GM12864 (cell line): ENCODE results near the gene ILDR1.

Source experiments
- DNase-seq: peaks from one replicate; pipeline ENCODE4 v3.0.0-alpha.2; 2011; ENCODE audit warnings: low read depth
- H3K4me3 ChIP-seq: 2 replicates; pipeline ENCODE4 v1.5.1; 2011; ENCODE audit warnings: mild to moderate bottlenecking, low read depth, low read length, control low read depth
- CTCF ChIP-seq: IDR thresholded peaks from 2 replicates; pipeline ENCODE4 v1.5.1; 2011; ENCODE audit warnings: low read depth, mild to moderate bottlenecking, moderate library complexity, low read length, control low read depth, inconsistent platforms; ENCODE audit errors: missing control alignments

The ILDR1 gene

GRCh38 chr3:121957674-121958415, 64.2 kb downstream of the ILDR1 start:
- DNase-seq: no peak
- H3K4me3 ChIP-seq: no peak overlapping the region
- TF ChIP-seq CTCF: no peak

DNA sequence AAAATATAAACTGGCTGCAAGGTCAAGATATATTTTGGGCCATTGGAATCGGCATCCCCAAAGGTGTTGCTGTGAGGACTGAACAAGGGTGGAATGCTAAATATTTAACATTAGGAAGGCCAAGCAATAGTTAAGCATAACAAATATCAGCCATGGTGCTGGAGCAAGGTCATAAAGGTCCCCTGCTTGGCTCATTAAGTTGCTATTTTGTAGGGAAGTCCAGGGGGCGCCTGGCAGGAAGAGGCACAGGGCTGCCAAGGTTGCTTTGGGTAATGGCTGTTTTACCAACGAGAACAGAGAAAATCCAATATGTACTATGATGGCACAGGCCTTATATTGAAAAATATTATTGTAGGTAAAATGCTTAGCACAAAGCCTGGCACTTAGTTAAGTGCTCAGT, 65.7 kb downstream of the ILDR1 start:
- no peak for DNase-seq
- no peak for TF ChIP-seq CTCF
- no peak overlapping the region for H3K4me3 ChIP-seq

DNA sequence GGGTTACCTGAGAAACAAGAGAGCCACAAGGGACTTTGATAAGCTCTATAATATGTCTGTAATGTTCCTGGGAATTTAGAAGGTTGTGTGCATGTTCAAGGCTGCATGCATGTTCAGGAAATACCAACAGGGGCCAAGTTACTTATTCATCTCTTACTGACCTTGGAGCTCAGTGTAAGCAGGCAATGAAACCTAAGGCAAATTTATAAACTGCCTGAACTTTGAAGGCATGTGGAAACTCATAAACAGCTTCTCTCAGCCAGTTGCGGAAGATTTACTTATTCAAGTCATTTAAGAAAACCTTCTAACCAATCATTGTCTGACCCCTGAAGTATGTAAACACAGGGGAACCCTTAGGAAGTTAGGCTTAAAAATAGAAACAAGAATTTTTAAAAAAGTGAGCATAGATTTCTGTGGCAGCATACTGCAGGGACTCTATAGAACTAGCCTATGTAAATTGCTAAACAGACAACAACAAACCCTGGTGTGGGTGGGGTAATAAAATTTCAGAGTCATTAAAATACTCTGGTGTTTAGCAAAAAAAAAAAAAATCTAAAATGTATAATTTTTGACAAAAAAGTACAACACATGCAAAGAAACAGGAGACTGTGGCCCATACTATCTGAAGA, 70.6 kb downstream of the ILDR1 start:
- no peak overlapping the region for H3K4me3 ChIP-seq
- DNase-seq: no peak
- TF ChIP-seq CTCF: no peak

GRCh38 chr3:121948641-121949040, 73.4 kb downstream of the ILDR1 start:
- no peak for TF ChIP-seq CTCF
- DNase-seq: no peak
- H3K4me3 ChIP-seq: no peak overlapping the region

DNA sequence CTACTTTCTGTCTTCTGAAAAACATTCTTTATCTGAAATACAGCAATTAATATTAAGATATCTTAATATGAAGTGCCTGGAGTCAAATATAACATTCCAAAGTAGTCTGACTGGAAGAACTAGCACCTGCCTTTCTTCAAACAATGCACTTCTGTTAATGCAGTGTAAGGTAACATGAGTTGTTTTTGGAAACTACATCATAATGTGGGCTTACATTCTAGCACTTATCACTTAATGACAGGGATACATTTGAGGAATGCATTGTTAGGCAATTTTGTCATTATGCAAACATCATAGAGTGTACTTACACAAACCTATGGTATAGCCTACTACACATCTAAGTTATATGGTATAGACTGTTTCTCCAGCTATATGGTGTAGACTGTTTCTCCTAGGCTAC, 78.6 kb downstream of the ILDR1 start:
- no peak for TF ChIP-seq CTCF
- no peak overlapping the region for H3K4me3 ChIP-seq
- no peak for DNase-seq

DNA sequence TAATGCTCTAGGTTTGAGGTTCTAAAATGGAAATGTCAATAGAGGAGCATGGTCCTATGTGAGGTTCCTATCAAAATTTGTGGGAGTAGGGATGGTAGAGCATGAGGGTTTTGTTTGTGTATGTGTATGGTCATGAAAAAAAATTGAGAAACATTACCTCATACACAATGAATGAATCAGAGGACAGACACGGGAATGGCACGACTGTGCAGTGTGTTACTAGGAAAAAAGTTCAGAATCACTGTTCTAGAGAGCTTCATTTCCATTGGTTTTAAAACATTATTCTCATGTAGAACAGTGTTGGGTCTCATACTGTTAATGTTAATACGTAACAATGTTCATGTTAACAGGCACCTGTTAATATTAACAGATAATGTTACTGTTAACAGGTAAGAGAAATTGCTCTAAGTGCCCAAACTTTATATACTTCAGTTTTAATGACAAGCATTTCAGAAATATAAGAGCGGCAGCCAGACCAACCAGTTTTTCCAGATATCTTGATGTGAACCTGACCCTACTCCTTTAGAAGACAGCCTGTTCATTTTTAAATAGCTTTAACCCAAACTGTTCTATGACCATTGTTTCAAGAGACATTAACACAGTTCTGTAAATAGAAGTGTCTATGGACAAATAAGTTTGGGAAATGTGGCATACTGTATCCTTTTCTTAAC, 79.8 kb downstream of the ILDR1 start:
- TF ChIP-seq CTCF: no peak
- no peak for DNase-seq
- H3K4me3 ChIP-seq: no peak overlapping the region
